CD14-positive monocyte (primary cell): Measurements from ENCODE around the gene TRPC4AP. TPM values are rescaled to one million over a fixed set of nuclear protein-coding genes. Genes with fewer than 3 reads are reported as not detected.

Source experiments
- DNase-seq, 3 donors: peaks; one replicate each; pipeline ENCODE4 v3.0.0-alpha.2; 2011 to 2022
- H2AFZ ChIP-seq: 2 replicates; pipeline ENCODE4 v1.6.0; 2012; ENCODE audit warnings: mild to moderate bottlenecking, low read depth, low read length, inconsistent platforms; ENCODE audit not compliant: insufficient read depth, poor library complexity, severe bottlenecking
- H3K27ac ChIP-seq, 2 donors: 1 replicate in 1 of 2; 2 replicates in 1 of 2; pipeline ENCODE4 v1.5.1; 2012 to 2013; ENCODE audit warnings: low read length in 2 of 2, control low read depth in 1 of 2, inconsistent platforms in 1 of 2, low read depth in 1 of 2, mild to moderate bottlenecking in 1 of 2
- H3K27me3 ChIP-seq, 2 donors: one replicate each; pipeline versions ENCODE4 v1.6.0 to v1.6.1; 2011 to 2013; ENCODE audit warnings: low read length in 2 of 2; ENCODE audit not compliant: control insufficient read depth in 2 of 2, insufficient read depth in 2 of 2
- H3K36me3 ChIP-seq, 2 donors: replicated peaks in 1 of 2; 1 replicate in 1 of 2; 2 replicates in 1 of 2; pipeline versions ENCODE4 v1.5.1 to v1.6.1; 2012 to 2013; ENCODE audit warnings: low read length in 2 of 2, control low read depth in 1 of 2, inconsistent platforms in 1 of 2, mild to moderate bottlenecking in 1 of 2; ENCODE audit not compliant: insufficient read depth in 2 of 2, control insufficient read depth in 1 of 2
- H3K4me1 ChIP-seq, 2 donors: 1 replicate in 1 of 2; 2 replicates in 1 of 2; pipeline versions ENCODE4 v1.5.1 to v1.6.1; 2012 to 2013; ENCODE audit warnings: low read length in 2 of 2, control low read depth in 1 of 2, inconsistent platforms in 1 of 2, mild to moderate bottlenecking in 1 of 2, moderate library complexity in 1 of 2; ENCODE audit not compliant: insufficient read depth in 2 of 2, control insufficient read depth in 1 of 2
- H3K4me2 ChIP-seq: replicated peaks from 2 replicates; pipeline ENCODE3; 2012; ENCODE audit warnings: low read length, moderate library complexity, mild to moderate bottlenecking; ENCODE audit not compliant: poor library complexity, severe bottlenecking; ENCODE audit errors: extremely low read depth
- H3K4me3 ChIP-seq, 3 experiments: fragments of 200-600 bp in 1 of 3; sonication (generic) in 1 of 3; replicated peaks in 1 of 3; 1 replicate in 2 of 3; 2 replicates in 1 of 3; pipeline ENCODE4 v1.5.1; 2011 to 2013; ENCODE audit warnings: low read length in 3 of 3, mild to moderate bottlenecking in 3 of 3, control low read depth in 2 of 3, low read depth in 2 of 3, inconsistent platforms in 1 of 3, moderate library complexity in 1 of 3
- H3K79me2 ChIP-seq: 2 replicates; pipeline ENCODE4 v1.6.0; 2012; ENCODE audit warnings: mild to moderate bottlenecking, control low read depth, inconsistent platforms, low read length, moderate library complexity; ENCODE audit not compliant: insufficient read depth
- H3K9ac ChIP-seq: 2 replicates; pipeline ENCODE4 v1.6.0; 2017; ENCODE audit warnings: low read length, mild to moderate bottlenecking; ENCODE audit not compliant: insufficient read depth, poor library complexity, severe bottlenecking
- H3K9me3 ChIP-seq, 2 donors: replicated peaks in 1 of 2; 1 replicate in 1 of 2; 2 replicates in 1 of 2; pipeline versions ENCODE4 v1.5.1 to v1.6.1; 2012 to 2013; ENCODE audit warnings: low read length in 2 of 2, control low read depth in 1 of 2; ENCODE audit not compliant: control insufficient read depth in 1 of 2, insufficient read depth in 1 of 2
- H4K20me1 ChIP-seq: 2 replicates; pipeline ENCODE4 v1.6.0; 2012; ENCODE audit warnings: mild to moderate bottlenecking, low read length, control low read depth, moderate library complexity; ENCODE audit not compliant: insufficient read depth
- H3K27ac Mint-ChIP-seq, 7 donors: one replicate each; pipeline ENCODE4 v1.8.0; 2020; ENCODE audit warnings: mild to moderate bottlenecking in 7 of 7, mixed read lengths in 7 of 7, moderate library complexity in 6 of 7, inconsistent platforms in 2 of 7
- H3K27me3 Mint-ChIP-seq, 3 donors: one replicate each; pipeline ENCODE4 v1.8.0; 2021 to 2022; ENCODE audit warnings: low read depth in 3 of 3, mild to moderate bottlenecking in 3 of 3, mixed read lengths in 3 of 3, moderate library complexity in 3 of 3, inconsistent platforms in 1 of 3
- H3K36me3 Mint-ChIP-seq, 2 donors: one replicate each; pipeline ENCODE4 v1.8.0; 2020; ENCODE audit warnings: mixed read lengths in 2 of 2, inconsistent platforms in 1 of 2, mild to moderate bottlenecking in 1 of 2
- H3K4me1 Mint-ChIP-seq: one replicate; pipeline ENCODE4 v1.8.0; 2020; ENCODE audit warnings: mild to moderate bottlenecking, mixed read lengths
- H3K4me3 Mint-ChIP-seq, 2 donors: one replicate each; pipeline ENCODE4 v1.8.0; 2020; ENCODE audit warnings: mild to moderate bottlenecking in 2 of 2, mixed read lengths in 2 of 2, moderate library complexity in 1 of 2
- H3K9me3 Mint-ChIP-seq, 7 donors: one replicate each; pipeline ENCODE4 v1.8.0; 2020 to 2022; ENCODE audit warnings: mixed read lengths in 7 of 7, mild to moderate bottlenecking in 6 of 7, moderate library complexity in 6 of 7, inconsistent platforms in 2 of 7
- WGBS: methylation state at CpG from one replicate; pipeline ENCODE4 v1.1.5; 2013; ENCODE audit warnings: missing lambda C conversion rate; ENCODE audit not compliant: insufficient coverage; 5-methylcytosine and 5-hydroxymethylcytosine counted together
- intact Hi-C, 2 donors: fragments of 100-400 bp; cut with micrococcal nuclease; formaldehyde crosslinking; loops; one replicate each; pipeline versions ENCODE4 v1.15.0 to v1.15.1; 2023
- polyA plus RNA-seq, 3 donors: library from polyadenylated mRNA; depleted of rRNA in 1 of 3; unstranded in 2 of 3; stranded (reverse) in 1 of 3; fragments of 300-500 nt in 2 of 3; fragments of >200 nt in 1 of 3; fragmentation: Illumina TruSeq in 2 of 3; gene quantifications; 1 replicate in 2 of 3; 2 replicates in 1 of 3; pipeline ENCODE4 v1.2.3, GENCODE V29; 2012 to 2021
- TF ChIP-seq, protein P1 (sequence below): fragments of 200-600 bp; IDR thresholded peaks from one replicate; pipeline ENCODE4 v1.8.0; 2022; ENCODE audit warnings: antibody characterized with exemption, mild to moderate bottlenecking

TRPC4AP gene
- polyA plus RNA-seq, 3 donors, result 80.8 to 98.4 (median 88.6) TPM

DNA sequence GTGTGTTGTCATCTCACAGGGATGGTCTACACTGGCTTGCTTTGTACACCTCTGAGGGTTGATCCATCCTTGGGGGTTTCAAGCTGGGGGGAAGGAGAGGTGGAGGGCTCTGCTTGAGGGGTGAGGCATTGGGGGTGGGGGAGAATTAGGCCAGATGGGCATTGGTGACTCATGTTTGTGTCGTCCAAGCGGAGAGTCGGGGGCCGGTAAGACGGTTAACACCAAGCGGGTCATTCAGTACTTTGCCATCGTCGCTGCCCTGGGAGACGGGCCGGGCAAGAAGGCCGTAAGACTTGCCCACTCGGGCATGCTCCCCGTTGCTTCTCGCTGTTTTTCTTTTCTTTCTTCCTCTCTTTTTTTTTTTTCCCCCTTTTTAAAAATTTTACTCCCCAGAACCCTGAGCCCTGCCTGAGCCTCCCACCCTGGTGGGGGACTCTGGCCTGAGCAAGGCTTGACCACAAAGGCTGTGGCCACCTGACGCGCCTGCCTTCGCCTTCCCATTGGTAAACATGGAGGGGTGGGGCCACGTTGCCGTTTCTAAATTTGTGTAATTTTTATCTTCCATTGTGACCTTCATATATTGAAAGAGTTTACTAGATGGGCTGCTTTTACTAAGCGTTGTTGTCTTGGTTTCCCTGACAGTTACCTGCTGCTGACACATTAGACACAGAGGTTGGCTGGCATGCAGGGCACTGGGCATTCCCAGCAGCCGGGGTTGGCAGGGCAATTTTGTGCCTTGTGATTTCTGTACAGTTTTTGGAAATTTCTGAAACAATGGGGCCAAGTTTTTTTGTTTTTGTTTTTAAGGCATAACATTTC is 110.1 kb downstream of the TRPC4AP start:
- H3K36me3 Mint-ChIP-seq, result no peaks in the 10 kb centered on the region
- no peak overlapping the region for H3K4me3 Mint-ChIP-seq
- no peaks in the 10 kb centered on the region for H3K4me1 ChIP-seq
- TF ChIP-seq, protein P1, sequence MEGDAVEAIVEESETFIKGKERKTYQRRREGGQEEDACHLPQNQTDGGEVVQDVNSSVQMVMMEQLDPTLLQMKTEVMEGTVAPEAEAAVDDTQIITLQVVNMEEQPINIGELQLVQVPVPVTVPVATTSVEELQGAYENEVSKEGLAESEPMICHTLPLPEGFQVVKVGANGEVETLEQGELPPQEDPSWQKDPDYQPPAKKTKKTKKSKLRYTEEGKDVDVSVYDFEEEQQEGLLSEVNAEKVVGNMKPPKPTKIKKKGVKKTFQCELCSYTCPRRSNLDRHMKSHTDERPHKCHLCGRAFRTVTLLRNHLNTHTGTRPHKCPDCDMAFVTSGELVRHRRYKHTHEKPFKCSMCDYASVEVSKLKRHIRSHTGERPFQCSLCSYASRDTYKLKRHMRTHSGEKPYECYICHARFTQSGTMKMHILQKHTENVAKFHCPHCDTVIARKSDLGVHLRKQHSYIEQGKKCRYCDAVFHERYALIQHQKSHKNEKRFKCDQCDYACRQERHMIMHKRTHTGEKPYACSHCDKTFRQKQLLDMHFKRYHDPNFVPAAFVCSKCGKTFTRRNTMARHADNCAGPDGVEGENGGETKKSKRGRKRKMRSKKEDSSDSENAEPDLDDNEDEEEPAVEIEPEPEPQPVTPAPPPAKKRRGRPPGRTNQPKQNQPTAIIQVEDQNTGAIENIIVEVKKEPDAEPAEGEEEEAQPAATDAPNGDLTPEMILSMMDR, result no peak
- H3K27ac ChIP-seq, result no peak overlapping the region
- no peak overlapping the region for H3K27ac Mint-ChIP-seq
- no peaks in the 10 kb centered on the region for H3K36me3 ChIP-seq
- H3K79me2 ChIP-seq, result no peaks in the 10 kb centered on the region
- peaks cover 12 to 32% (median 27%) of the 10 kb centered on the region in 3 donors for H3K27me3 Mint-ChIP-seq
- no peak overlapping the region for H3K4me2 ChIP-seq
- no peak overlapping the region for H3K4me3 ChIP-seq
- no peaks in the 10 kb centered on the region for H3K9me3 Mint-ChIP-seq
- H3K9me3 ChIP-seq, result no peaks in the 10 kb centered on the region
- no peaks in the 10 kb centered on the region for H4K20me1 ChIP-seq
- 99% methylated on average over 12 of the region's 21 CpGs for WGBS
- no peaks in the 10 kb centered on the region for H3K4me1 Mint-ChIP-seq
- no peaks in the 10 kb centered on the region for H3K27me3 ChIP-seq
- H3K9ac ChIP-seq, result no peak overlapping the region
- intact Hi-C loops, result no loop called here
- no peak overlapping the region for H2AFZ ChIP-seq
- DNase-seq, result no peak

DNA sequence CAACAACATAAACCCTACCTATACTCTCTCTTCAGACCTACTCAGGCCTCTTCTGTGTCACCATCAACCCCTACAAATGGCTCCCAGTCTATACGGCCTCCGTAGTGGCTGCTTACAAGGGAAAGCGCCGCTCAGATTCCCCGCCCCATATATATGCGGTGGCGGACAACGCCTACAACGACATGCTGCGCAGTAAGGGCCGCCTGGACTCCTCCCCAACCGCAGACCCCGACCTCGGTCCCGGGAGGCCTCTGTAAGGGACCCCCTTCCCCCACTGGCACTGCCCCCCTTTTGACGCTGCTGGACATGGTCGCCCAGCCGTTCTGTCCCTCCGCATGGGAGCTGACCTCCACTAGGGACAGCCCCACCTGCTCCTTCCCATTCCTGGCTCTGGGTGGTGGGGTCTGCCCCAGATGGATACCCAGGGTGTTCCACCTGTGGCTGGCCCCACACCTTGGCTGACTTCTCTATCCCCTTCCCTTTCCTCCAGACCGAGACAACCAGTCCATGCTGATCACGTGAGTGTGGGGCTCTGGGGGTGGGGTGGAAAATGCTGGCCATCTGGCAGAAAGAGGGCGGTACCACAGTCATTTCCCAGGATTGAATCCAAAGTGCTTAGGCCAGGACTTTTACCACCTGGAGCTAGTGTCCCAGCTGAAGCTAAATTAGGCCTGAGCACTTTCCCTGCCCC is 111.9 kb downstream of the TRPC4AP start:
- Histone ChIP-seq H3K4me3 (no peak overlapping the region), H3K27ac (no peak overlapping the region), H3K4me2 (no peak overlapping the region), H4K20me1 (no peaks in the 10 kb centered on the region), H3K36me3 (no peaks in the 10 kb centered on the region), H3K4me1 (no peaks in the 10 kb centered on the region), H3K79me2 (no peaks in the 10 kb centered on the region), H3K27me3 (no peaks in the 10 kb centered on the region), H3K9me3 (no peaks in the 10 kb centered on the region), H3K9ac (no peak overlapping the region), H2AFZ (no peak overlapping the region)
- intact Hi-C loops, result no loop called here
- H3K9me3 Mint-ChIP-seq, result no peaks in the 10 kb centered on the region
- no peaks in the 10 kb centered on the region for H3K4me1 Mint-ChIP-seq
- no peak overlapping the region for H3K4me3 Mint-ChIP-seq
- peaks cover 15 to 25% (median 21%) of the 10 kb centered on the region in 3 donors for H3K27me3 Mint-ChIP-seq
- 97% methylated on average over 14 of the region's 22 CpGs for WGBS
- no peak overlapping the region for H3K27ac Mint-ChIP-seq
- no peaks in the 10 kb centered on the region for H3K36me3 Mint-ChIP-seq
- TF ChIP-seq, protein P1, result no peak
- no peak for DNase-seq
